Mucosa of descending colon (tissue), 3 donors: Measurements from ENCODE around the gene TIGD3. TPM values are rescaled to one million over a fixed set of nuclear protein-coding genes. Genes with fewer than 3 reads are reported as not detected.

ENCODE experiments used
- ATAC-seq: fragments of 200-7000 bp; cut with Tn5 transposase; one replicate; pipeline ENCODE4 v1.9.1; 2020; ENCODE audit warnings: mild to moderate bottlenecking, moderate library complexity
- DNase-seq, 3 donors: peaks; one replicate each; pipeline ENCODE4 v3.0.0-alpha.2; 2020
- H3K36me3 ChIP-seq: fragments of 200-600 bp; one replicate; pipeline ENCODE4 v1.8.0; 2021; ENCODE audit warnings: low read depth, mild to moderate bottlenecking
- H3K4me1 ChIP-seq: fragments of 200-600 bp; one replicate; pipeline ENCODE4 v1.8.0; 2021; ENCODE audit warnings: low read depth, mild to moderate bottlenecking
- H3K4me3 ChIP-seq: fragments of 200-600 bp; one replicate; pipeline ENCODE4 v1.8.0; 2021; ENCODE audit warnings: mild to moderate bottlenecking
- H3K9me3 ChIP-seq: fragments of 200-600 bp; one replicate; pipeline ENCODE4 v1.8.0; 2021; ENCODE audit warnings: mild to moderate bottlenecking
- intact Hi-C, 2 donors: fragments of 100-400 bp; cut with DNase I in 1 of 2; cut with micrococcal nuclease in 1 of 2; formaldehyde crosslinking; loops; one replicate each; pipeline versions ENCODE4 v1.11.0 to v1.11.1; 2022; cut with DNase I, micrococcal nuclease
- long read RNA-seq, 2 donors: library from polyadenylated mRNA; unstranded; transcript quantifications; one replicate each; pipeline ENCODE4 v2.0.0, GENCODE V29; 2019 to 2021
- total RNA-seq, 3 donors: library from RNA; stranded (reverse); fragmentation: NEBNext Ultra II Directional in 2 of 3; extraction: Animal tissue kit (Norgen Biotek cat#: 25700) in 2 of 3; gene quantifications; one replicate each; pipeline versions ENCODE4 v1.2.1 to v1.2.4, GENCODE V29; 2021 to 2023
- TF ChIP-seq, protein P1 (sequence below): fragments of 200-600 bp; IDR thresholded peaks from one replicate; pipeline ENCODE4 v1.8.0; 2022; ENCODE audit warnings: antibody characterized with exemption, mild to moderate bottlenecking
- donor health status: DM: no; HTN: no; CAD: no; lungs with moderate emphysema.
- donor health status: DM: no; HTN: no; CAD: no.
- donor health status: DM: no; HTN: yes; CAD: no.

The TIGD3 gene, protein sequence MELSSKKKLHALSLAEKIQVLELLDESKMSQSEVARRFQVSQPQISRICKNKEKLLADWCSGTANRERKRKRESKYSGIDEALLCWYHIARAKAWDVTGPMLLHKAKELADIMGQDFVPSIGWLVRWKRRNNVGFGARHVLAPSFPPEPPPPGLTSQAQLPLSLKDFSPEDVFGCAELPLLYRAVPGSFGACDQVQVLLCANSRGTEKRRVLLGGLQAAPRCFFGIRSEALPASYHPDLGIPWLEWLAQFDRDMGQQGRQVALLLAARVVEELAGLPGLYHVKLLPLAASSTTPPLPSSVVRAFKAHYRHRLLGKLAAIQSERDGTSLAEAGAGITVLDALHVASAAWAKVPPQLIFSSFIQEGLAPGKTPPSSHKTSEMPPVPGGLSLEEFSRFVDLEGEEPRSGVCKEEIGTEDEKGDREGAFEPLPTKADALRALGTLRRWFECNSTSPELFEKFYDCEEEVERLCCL
- total RNA-seq = under 1 TPM in 2 of 3 donors, not detected in 1; 0.14 to 0.53 TPM
- long read RNA-seq, donor 1 = 0 reads
- long read RNA-seq, donor 2 = 0 reads

- Histone ChIP-seq H3K4me3 (peak within 1 kb of the TSS; percentile 27), H3K9me3 (no peaks in the 10 kb centered on the region), H3K36me3 (peaks cover 7% of the 10 kb centered on the region), H3K4me1 (peaks cover 11% of the 10 kb centered on the region)
- TF ChIP-seq, protein P1, sequence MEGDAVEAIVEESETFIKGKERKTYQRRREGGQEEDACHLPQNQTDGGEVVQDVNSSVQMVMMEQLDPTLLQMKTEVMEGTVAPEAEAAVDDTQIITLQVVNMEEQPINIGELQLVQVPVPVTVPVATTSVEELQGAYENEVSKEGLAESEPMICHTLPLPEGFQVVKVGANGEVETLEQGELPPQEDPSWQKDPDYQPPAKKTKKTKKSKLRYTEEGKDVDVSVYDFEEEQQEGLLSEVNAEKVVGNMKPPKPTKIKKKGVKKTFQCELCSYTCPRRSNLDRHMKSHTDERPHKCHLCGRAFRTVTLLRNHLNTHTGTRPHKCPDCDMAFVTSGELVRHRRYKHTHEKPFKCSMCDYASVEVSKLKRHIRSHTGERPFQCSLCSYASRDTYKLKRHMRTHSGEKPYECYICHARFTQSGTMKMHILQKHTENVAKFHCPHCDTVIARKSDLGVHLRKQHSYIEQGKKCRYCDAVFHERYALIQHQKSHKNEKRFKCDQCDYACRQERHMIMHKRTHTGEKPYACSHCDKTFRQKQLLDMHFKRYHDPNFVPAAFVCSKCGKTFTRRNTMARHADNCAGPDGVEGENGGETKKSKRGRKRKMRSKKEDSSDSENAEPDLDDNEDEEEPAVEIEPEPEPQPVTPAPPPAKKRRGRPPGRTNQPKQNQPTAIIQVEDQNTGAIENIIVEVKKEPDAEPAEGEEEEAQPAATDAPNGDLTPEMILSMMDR = no peak
- intact Hi-C loops = no loop called here
- ATAC-seq = peak; percentile 94
- DNase-seq = peak; percentile 98 to 99 (median 98)
Measured at GRCh38 chr11:65354265-65355012, at the start of gene TIGD3. TIGD3 (plus strand) TSS chr11:65354751; CDS start chr11:65355809, 1,058 bp downstream.

DNA sequence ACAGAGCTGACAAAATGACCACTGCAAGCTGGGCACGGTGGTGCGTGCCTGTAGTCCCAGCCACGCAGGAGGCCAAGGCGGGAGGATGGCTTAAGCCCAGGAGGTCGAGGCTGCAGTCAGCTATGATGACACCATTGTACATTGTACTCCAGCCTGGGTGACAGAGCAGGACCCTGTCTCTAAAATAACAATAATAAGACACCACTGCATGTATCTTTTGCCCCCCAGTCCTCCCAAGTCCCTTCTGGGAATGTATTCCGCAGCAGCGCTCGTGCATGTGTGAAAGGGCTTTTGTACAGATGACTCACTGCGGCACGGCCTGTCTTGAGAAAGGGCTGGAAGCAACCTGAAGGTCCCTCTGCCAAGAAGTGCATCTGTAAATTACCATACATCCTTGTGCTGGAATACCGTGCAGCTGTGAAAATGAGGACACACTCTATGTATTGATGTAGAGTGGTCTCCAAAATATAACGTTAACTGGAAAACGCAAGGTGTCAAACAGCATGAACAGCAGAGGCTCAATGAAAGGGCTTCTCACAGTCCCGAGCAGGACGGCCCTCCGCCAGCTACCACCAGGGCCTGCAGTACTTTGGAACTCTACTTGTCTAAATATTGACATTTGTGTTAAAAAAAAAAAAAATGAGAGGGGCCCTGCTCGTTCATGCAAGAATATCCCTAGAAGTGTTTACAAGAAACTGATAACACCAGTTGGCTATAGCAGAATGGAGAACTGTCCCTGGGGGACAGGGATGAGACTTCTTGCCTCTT, 48.9 kb upstream of the TIGD3 start:
- Histone ChIP-seq H3K4me1 (peaks cover 20% of the 10 kb centered on the region), H3K4me3 (no peak overlapping the region), H3K36me3 (no peaks in the 10 kb centered on the region), H3K9me3 (no peaks in the 10 kb centered on the region)
- intact Hi-C loops = no loop called here
- peak; percentile 56 for ATAC-seq
- TF ChIP-seq, protein P1 = no peak
- peak in 1 of 3 donors; percentile 54 for DNase-seq

- DNase-seq (no peak), ATAC-seq (no peak)
- Histone ChIP-seq H3K4me3 (no peak overlapping the region), H3K36me3 (no peaks in the 10 kb centered on the region), H3K4me1 (peaks cover 20% of the 10 kb centered on the region), H3K9me3 (no peaks in the 10 kb centered on the region)
- intact Hi-C loops = no loop called here
- TF ChIP-seq, protein P1 = no peak
Measured at GRCh38 chr11:65307298-65308229, 47.0 kb upstream of the TIGD3 start.

DNA sequence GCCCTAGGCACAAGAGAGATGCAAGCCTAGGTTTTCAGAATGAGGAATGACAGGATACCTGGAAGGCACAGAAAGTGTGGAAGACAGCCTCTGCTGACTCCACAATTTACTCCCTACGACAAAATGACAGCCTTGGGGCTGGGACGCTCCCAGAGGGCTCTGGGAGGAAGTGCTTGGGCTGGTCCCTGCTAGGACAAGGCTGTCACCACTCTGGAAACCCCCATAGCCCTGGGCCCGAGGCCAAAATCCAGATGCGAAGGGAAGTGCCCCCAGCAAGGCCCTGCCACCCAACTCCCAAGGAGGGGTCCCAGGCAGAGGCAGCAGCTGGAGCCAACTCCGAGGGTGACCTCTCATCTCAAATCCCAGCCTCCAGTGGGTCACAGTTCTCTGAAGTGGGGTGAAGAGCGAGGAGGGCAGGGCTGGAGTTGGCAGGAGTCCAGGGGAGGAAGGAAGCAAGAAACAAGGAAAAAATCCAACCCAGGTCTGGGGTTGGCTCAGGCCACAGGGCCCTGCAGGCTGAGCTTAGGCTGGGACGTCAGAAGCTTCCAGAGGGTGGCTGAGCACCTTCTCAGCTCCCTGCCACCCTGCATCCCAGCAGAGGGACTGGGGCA, 46.2 kb upstream of the TIGD3 start:
- ATAC-seq (peak; percentile 61), DNase-seq (peak in 2 of 3 donors; percentile 55 to 75)
- Histone ChIP-seq H3K36me3 (no peaks in the 10 kb centered on the region), H3K4me3 (no peak overlapping the region), H3K4me1 (peaks cover 22% of the 10 kb centered on the region), H3K9me3 (no peaks in the 10 kb centered on the region)
- intact Hi-C loops = no loop called here
- TF ChIP-seq, protein P1 = no peak
